Measurements from ENCODE around the gene CTNNA2.

The CTNNA2 gene

DNA sequence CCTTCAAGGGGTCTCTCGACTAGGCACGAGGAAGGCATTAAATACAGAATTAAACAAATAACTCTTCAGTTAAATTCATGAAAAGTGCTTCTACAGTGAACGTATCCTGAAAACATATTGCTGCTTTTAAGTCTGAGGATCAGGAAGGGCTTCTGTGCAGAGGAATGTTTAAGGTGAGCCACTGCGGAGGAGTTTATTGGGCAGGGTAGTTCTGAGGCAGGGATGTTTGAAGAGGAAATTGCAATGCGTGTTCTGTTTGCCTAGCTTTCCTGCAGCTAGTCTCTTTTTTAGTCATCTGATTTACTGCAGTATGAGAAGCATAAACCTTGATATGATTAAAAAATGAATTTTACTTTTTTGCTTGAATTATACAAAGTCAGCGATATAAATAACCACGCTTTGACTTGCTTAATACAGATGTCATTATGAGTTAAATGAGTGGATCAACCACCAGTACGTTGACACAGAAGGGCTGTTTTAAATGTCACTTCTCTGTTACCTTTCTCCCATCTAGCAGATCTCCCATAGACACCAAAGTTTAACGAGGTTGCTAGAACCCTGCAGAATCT is 98.7 kb downstream of the CTNNA2 start:
- DNase-seq (ENCODE audit: low read depth in 1 of 2, low spot score in 1 of 2) = no peak

GRCh38 chr2:79612999-79613398 is 100.1 kb downstream of the CTNNA2 start:
- DNase-seq (ENCODE audit: low read depth in 1 of 2, low spot score in 1 of 2) = no peak

DNA sequence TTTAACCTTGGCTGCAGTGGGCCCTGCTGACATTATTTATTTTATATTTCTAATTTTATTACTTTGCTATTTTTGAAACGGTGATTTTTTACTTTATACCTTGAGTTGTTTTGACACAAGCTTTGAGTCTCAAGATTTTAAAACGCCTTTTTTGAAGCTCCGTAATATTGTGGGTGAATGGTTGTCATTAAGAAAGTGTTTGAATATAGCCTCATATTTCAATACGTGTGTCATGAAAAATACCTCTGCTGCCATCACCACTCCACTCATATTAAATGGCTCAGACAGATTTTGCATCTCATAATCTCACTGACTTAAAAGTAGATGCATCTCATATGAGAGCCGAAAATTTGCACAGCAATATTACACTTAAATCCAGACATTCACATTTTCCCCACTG is 106.6 kb downstream of the CTNNA2 start:
- DNase-seq (ENCODE audit: low read depth in 1 of 2, low spot score in 1 of 2) = no peak

GRCh38 chr2:79619976-79620375 is 107.1 kb downstream of the CTNNA2 start:
- DNase-seq (ENCODE audit: low read depth in 1 of 2, low spot score in 1 of 2) = no peak

GRCh38 chr2:79620679-79621078 is 107.8 kb downstream of the CTNNA2 start:
- DNase-seq (ENCODE audit: low read depth in 1 of 2, low spot score in 1 of 2) = no peak

DNA sequence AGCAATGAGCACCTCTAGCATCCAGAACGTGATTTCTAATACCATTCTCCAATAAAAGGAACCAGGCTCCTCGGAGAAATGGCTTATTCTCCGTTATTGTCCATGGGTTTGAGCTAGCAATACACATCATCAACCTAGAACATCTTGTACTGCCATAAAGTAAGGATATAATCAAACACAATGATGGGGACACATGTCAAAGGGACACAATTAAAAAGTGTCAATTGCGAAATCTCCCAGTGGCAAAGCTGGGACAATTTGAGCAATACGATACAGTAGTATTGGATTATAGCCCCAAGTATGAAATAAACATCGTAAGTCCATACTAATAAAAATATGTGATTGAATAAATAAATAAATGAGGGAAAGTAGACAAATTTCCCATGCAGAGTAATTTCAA is 108.4 kb downstream of the CTNNA2 start:
- DNase-seq (ENCODE audit: low read depth in 1 of 2, low spot score in 1 of 2) = no peak

DNA sequence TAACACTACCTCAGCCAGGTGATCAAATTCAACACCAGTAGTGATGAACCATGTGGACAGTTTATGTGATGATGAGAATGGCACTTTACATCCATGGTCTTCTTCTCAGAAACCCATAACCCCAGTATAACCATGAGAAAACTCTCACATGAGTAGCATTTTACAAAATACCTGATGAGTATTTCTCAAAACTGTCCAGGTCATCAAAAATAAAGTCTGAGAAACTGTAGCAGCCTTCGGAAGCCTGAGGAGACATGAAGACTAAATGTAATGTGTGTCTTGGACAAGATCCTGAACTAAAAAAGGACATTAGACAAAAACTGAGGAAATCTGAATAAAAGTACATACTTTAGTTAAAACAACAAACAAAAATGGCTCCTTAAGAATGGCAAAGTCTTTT is 108.9 kb downstream of the CTNNA2 start:
- DNase-seq (ENCODE audit: low read depth in 1 of 2, low spot score in 1 of 2) = no peak

DNA sequence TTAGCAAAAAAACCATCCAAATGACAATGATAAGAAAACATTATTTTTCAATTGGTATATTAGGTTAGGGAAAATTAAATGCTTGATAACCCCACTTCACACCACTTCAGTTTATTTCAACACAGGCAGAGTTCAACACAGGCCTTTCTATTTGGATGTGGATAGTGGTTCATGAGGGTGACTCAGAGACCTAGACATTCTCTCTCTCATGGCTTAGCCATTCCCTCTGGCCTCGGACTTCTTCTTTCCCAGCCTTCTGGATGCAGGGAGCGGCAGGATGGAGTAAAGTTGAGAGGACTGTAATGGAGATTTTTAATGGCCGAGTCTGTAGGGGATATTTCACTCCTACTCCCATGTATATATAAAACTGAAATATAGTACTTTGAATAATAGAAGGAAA is 109.7 kb downstream of the CTNNA2 start:
- no peak for DNase-seq (ENCODE audit: low read depth in 1 of 2, low spot score in 1 of 2)

DNA sequence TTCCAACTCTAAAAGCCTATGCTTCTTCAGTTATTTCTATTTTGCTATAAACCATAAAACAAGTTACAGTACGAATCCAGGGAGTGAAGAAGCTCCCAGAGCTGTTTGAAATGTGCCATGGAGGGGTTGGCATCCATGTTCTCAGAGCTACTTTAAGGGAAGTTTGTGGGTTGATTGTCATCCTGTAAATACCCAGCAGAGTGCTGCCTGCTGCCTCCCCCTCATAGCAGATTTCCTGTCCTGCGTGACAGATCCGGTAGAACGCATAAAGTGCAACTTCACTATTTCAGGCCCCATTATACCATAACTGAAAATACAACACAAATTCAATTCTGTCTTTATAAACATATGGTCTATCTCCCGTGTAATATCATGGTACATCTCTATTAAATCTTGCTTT is 114.4 kb downstream of the CTNNA2 start:
- DNase-seq (ENCODE audit: low read depth in 1 of 2, low spot score in 1 of 2) = no peak

DNA sequence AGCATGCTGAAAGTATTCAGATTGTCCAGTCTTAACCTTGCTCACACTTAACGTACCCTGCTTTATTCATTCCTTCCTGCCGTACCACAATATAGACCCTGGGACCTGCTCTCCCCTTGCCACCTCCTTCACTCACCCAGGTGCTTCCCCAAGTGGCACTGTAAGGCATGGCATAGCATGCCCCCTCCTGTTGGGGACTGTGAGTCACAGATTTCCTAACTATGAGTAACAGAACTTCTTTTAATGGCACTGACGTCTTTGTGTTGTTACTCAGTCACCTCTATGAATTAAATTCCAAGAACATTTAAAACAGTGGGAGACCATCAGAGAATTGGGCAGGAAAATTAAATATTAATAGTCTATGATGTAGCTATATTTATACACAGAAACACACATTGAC is 117.2 kb downstream of the CTNNA2 start:
- DNase-seq (ENCODE audit: low read depth in 1 of 2, low spot score in 1 of 2) = no peak

- no peak for DNase-seq (ENCODE audit: low read depth in 1 of 2, low spot score in 1 of 2)
These were observed 118.2 kb downstream of the CTNNA2 start for GRCh38 chr2:79630972-79631557.

GRCh38 chr2:79638410-79638809 is 125.6 kb downstream of the CTNNA2 start:
- DNase-seq (ENCODE audit: low read depth in 1 of 2, low spot score in 1 of 2) = no peak

GRCh38 chr2:79638954-79639353 is 126.1 kb downstream of the CTNNA2 start:
- DNase-seq (ENCODE audit: low read depth in 1 of 2, low spot score in 1 of 2) = no peak

- DNase-seq (ENCODE audit: low read depth in 1 of 2, low spot score in 1 of 2) = no peak
These were observed 127.2 kb downstream of the CTNNA2 start for GRCh38 chr2:79640001-79640400.

DNA sequence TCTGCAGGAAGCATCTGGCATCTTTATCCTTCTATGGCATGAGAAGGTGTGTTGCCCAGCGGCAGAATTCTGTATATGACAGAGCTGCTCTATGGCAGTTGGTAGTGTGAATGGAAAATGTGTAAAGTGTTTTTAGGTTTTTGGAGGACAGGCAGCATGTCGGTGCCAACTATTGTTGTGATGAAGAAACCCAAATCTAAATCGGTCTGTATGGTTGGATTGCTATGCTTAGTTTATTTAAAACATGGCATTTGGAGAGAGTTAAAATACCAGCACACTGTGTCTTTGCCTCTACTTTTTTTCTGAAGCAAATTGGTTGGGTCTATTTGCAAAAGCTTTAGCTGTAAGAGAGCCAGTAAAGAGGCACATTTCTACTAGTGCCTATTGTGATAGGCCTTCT is 136.7 kb downstream of the CTNNA2 start:
- DNase-seq (ENCODE audit: low read depth in 1 of 2, low spot score in 1 of 2) = no peak

- DNase-seq (ENCODE audit: low read depth in 1 of 2, low spot score in 1 of 2) = no peak
These were observed 147.7 kb downstream of the CTNNA2 start for GRCh38 chr2:79660557-79660956.

GRCh38 chr2:79665091-79665490 is 152.2 kb downstream of the CTNNA2 start:
- no peak for DNase-seq (ENCODE audit: low read depth in 1 of 2, low spot score in 1 of 2)

DNA sequence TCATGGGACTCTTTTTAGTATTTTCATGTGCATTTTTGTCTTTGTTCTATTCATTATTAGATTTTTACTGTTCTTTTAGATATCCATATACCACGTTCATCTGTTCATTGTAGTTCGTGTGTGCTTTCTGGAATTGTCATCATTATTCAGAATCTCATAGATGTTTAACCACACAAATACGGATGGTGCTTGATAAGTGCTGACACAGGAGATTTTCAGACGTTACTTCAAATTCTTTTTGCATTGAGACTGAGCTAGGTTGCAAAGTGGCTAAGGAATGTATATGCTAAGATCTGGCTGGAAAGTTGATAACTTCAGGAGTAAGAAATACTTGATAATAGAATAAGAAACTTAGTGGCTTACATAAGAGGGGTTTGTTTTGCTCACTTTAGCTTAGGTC is 153.6 kb downstream of the CTNNA2 start:
- DNase-seq (ENCODE audit: low read depth in 1 of 2, low spot score in 1 of 2) = no peak

DNA sequence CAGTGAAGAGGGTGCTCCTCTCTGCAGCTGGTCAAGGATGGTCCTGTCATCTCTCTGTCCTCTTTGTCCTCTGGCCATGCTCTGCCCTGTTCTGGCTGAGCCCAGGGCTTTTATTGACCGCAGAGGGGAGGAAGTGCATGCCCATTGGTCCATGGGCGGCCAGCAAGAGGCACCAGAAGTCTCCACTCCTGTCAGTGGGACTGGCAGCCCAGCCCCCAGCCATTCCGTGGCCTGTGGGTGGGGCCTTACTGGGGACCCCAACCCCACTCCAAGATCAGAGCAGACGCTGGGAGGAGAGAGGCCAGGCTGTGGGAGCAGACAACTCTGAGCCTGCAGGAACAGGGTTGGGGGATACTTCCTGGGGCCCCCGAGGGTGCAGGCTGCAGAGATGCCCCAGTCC is 156.9 kb downstream of the CTNNA2 start:
- DNase-seq (ENCODE audit: low read depth in 1 of 2, low spot score in 1 of 2) = no peak

DNA sequence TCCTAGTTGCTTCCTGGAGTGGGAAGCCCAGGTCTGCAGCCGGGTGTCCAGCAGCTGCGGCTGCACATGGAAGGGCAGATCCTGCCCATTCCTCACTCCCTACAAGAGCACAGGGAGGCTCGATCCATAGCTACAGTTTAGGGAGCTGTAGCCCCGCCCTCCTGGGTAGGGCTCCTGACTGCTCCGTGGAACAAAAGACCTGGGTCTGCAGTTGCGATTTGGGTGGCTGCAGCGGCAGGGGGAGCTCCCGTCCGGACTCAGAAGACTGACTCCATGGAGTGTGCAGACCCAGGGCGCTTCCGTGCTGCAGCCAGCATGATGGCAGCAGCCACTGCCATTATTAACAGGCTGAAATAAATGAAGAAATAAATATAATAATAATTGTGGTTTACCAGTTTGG is 157.3 kb downstream of the CTNNA2 start:
- DNase-seq (ENCODE audit: low read depth in 1 of 2, low spot score in 1 of 2) = no peak

DNA sequence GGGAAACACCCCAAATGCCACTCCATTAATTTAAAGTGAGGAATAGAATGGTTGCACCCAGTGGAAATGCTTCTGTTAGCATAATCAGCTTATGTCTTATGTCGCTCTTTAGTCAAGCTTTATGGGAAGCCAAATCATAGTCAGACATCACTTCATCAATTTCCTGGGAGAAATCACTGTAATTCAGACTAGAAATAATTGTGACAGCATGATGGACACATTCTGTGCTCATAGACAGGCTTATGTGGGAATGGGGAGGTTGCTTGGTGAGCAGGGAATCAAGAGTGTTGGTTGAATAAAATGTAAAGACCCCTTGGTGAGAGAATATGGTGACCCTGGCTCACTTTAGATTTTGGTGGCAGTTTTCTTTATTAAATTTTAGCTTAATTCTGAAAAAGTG is 174.0 kb downstream of the CTNNA2 start:
- no peak for DNase-seq (ENCODE audit: low read depth in 1 of 2, low spot score in 1 of 2)

- no peak for DNase-seq (ENCODE audit: low read depth in 1 of 2, low spot score in 1 of 2)
These were observed 182.4 kb downstream of the CTNNA2 start for GRCh38 chr2:79695248-79695647.

DNA sequence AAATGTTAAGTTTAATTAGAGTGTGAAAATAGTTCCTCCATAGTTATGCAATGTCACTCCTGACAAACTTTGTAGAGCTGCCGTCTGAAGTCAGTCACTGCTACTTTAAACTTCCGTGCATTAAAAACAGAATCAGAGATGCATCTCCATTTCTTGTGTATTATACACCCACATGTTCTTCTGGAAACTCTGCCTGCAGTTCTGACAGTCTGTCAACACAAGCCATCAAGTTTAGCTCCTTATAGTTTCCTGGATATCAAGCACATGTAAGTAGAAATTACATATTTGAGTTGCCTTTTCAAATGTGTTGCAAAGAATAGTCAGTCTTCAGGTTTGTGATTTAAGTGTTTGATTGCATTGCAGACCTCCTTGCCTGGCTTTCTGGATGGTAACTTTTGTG is 184.3 kb downstream of the CTNNA2 start:
- DNase-seq (ENCODE audit: low read depth in 1 of 2, low spot score in 1 of 2) = no peak

GRCh38 chr2:79700651-79701050 is 187.8 kb downstream of the CTNNA2 start:
- DNase-seq (ENCODE audit: low read depth in 1 of 2, low spot score in 1 of 2) = no peak
